G401 (cell line): ENCODE results near the gene DNAAF5. TPM values are rescaled to one million over a fixed set of nuclear protein-coding genes. Genes with fewer than 3 reads are reported as not detected.

Experiments
- DNase-seq: peaks from one replicate; pipeline ENCODE4 v3.0.0-alpha.2; 2015; ENCODE audit warnings: low spot score
- in situ Hi-C: cut with HindIII; loops from 2 replicates; pipeline ENCODE4 v1.10.0; 2016; ENCODE audit warnings: low sequenced_read_pairs, mixed read lengths
- total RNA-seq: library from RNA; depleted of rRNA; stranded (reverse); fragments of >200 nt; shearing (Covaris generic); gene quantifications from 2 replicates; pipeline ENCODE4 v1.2.3, GENCODE V29; 2014

DNAAF5 gene
- total RNA-seq, 1 experiment from 2014 or later = 63.5 TPM

DNA sequence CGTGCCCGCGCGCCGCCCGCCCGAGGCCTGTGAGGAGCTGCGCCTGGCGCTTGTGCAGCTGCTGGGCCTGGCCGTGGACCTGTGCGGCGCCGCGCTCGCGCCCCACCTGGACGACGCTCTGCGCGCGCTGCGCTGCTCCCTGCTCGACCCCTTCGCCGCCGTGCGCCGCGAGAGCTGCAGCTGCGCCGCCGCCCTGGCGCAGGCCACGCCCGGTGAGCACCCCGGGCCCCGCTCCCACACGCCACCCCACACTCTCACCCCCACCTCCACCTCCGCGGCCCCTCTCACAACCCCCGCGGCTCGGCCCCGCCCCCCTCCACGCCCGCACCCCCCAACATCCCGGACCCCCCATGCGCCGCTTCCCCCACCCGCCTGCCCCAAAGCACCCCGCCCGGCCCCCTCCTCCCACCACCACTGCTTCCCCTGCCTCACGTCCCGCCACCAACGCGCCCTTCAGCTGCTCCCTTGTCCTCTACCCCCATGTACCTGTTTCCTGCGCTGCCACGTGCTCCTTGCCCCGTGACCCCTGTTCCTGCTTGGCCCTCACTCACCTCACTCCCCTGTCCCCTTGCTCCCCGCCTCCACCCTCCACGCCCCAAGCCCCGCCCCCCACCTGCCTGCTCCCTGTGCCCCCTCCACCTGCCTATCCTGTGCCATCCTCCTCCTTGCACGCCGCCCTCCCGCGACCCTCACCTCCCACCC, 756 bp downstream of the DNAAF5 start, which contains the start of gene PRKAR1B:
TSS of gene PRKAR1B (minus strand) at position 178 of the 702 bp plus-strand sequence. CDS start 15,776 bp downstream, outside the sequence.
- DNase-seq = no peak

DNA sequence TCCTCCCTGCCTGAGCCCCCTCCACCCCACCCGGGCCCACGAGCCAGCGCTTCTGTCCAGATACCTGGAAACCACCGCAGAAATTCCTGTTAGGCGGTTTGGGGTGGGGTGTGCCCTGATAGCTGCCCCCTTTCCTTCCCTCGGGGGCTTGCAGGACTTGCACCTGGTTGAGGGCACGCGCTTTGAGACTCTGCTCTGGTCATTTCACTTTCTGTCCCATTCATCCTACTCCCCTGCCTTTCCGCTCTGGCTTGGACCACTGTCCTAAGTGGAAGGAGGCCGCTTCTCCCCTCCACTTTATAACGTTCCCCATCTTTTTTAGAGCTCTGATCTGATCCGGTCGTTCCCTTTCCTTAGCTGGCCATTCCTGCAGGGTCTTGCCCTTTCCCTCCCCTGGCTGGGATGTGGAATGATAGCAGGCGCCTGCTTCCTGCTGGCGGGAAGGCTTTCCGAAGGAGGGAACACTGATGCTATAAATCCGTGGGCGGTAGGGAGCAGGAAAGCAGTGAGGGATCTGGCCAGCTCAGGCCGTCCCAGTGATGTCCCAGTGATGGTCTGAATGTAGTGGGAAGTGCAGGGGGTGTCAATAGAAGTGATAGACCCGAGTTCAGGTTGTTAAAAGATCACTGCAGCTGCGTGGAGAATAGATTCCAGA, 1.4 kb downstream of the DNAAF5 start:
- no peak for DNase-seq
- in situ Hi-C loops = no loop called here

More for the DNA sequence above, 756 bp downstream of the DNAAF5 start, which contains the start of gene PRKAR1B:
- in situ Hi-C loops = no loop called here

DNA sequence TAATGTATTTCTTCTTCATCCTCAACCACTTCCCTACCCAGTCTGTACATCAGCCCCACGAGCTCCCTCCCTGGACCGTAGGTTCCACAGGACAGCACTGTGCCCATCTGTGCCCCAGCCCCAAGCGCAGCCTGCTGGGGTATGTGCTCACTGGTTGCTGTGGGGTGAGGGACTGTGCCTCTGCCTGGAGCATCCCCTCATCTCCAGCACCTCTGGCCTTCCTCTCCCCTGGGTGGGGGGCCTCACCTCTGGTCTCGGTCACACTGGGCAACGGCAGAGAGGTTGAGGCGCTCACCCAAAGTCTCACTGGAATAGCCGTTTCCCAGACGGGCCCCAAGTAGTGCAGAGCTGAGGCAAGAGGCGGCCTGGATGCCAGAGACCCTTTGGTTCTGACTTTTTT, 2.1 kb downstream of the DNAAF5 start:
- in situ Hi-C loops = no loop called here
- DNase-seq = no peak

DNA sequence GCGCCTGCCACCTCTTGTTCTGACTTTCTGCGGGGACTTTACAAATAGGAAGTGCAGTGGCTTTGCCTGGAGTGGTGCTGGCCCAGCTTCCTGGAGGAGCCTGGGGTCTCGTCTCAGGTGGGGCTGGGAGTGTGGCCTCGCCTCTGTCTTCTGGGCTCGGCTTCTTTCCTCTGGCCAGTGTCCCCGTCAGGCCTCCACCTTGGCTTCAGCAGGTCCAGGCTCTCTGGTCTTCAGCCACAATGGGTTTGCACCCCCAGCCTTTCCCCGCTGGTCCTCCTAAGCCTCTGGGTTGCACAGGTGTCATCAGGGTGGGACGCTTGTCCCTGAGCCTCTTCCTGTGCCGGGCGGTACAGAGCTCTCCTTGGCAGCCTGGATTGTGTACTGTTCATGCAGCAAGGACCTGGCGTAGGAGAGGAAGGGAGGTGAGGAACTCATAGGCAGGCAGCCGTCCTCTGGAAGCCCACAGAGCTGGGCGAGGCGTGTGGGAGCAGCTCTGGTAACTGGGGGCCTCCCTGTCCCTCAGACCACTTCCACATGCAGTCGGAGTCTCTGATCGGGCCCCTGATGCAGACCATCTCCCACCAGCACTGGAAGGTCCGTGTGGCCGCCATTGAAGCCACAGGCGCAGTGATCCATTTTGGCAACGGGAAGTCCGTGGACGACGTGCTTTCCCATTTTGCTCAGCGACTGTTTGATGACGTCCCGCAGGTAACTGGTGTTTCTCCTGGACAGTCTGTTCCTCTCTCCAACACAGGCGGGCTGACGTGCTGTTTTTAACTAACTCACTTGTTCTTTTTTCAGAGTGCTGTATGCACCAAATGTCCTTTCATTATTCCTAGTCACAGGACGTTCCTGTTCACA, 2.9 kb downstream of the DNAAF5 start:
- in situ Hi-C loops = no loop called here

DNA sequence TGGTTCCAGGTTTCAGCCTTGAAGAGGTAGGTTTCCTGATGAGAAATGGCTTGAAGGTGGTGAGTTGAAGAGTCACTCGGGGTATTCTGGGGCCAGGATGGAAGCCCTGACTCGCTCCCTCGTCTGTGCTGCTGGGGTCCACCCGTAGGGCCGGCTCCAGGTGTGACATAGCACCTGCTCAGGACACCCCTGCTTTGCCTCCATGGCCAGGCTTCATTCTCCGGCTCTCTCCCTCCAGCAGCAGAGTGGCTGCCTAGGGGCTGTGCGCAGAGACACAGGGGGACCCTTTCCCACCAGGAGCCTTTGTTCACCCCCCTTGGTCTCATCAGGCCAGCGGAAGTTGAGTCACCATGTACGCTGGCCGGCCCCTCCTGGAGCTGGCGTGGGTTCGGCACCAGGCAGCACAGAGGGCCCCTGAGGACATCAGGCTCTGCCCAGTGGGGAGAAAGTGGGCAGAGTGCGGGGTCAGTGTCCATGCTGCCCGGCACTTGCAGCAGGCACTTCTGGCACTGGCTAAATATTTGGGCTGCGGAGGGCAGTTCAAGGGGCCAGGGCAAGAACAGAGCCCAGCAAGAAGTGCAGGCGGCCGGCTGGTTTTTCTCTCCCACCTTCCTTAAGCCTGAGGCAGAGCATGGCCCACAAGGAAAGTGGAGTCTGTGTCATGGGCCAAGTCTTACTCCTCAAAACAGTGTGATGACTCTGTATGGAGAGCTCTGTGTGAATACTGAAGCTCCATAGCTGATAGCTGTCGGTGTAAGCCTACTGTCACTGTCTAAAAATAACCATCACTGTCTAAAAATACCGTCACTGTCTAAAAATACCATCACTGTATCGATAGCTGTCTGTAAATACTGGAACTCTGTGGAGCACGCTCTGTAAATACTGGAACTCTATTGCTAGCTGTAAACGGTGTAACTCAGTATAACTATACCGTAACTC, 4.3 kb downstream of the DNAAF5 start:
- no peak for DNase-seq
- in situ Hi-C loops = no loop called here

More for the DNA sequence above, 2.9 kb downstream of the DNAAF5 start:
- no peak for DNase-seq

DNA sequence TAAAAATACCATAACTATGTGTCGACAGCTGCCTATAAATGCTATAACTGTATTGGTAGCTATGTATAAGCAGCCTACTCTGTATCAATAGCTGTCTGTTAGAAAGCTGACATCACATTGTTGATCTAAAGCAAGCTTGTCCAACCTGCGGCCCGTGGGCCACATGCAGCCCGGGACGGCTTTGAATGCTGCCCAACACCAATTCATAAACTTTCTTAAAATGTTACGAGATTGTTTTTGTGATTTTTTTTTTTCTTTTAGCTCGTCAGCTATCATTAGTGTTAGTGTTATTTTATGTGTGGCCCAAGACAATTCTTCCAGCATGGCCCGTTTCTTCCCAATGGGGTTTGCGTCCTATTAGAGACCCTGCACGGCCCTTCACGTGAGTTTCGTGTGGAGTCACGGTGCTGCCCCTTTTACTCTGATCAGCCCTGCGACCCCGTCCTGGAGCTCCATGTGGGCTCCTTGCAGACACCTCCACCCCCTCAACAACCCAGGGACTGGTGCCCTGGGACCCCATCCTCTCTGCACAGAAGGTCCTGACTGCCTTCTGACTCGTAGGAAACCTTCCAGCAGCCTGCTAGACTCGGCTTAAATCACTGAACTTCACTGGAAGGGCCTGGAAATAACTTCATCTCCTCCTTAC, 5.1 kb downstream of the DNAAF5 start:
- in situ Hi-C loops = no loop called here
- no peak for DNase-seq

DNA sequence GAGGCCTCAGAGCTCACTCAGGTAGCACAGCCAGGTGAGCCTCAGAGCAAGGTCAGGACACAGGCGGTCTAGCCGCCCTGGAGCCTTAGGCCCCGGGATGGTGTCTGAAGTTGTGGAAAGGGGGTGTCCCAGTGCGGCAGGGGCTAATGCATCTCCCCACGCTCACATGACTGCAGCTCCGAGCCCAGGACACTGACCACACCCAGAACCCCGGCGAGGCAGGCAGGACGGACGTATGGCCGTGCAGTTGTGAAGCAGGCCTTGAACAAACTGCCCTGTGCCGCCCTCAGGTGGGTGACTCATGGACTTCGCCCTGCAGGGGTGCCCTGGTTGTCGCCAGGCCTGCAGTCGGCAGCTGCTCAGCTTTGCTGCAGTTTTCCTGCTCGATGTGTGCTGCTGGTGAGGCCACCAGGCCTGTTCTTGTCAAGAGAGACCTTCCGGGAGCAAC, 5.6 kb downstream of the DNAAF5 start:
- in situ Hi-C loops = no loop called here
- peak; percentile 75 for DNase-seq

DNA sequence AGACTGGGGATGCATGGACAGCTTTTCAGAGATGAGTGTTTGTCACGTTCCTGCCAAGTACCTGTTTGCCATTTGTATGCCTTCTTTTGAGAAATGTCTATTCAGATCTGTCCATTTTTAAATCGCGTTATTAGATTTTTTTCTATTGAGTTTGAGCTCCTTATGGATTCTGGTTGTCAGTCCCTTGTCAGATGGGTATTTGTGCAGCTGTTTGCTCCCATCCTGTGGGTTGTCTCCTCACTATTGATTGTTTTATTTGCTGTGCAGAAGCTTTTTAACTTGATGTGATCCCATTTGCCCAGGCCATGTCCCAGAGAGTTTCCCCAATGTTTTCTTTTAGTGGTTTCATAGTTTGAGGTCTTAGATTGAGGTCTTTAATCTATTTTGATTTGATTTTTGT, 6.1 kb downstream of the DNAAF5 start:
- no peak for DNase-seq

DNA sequence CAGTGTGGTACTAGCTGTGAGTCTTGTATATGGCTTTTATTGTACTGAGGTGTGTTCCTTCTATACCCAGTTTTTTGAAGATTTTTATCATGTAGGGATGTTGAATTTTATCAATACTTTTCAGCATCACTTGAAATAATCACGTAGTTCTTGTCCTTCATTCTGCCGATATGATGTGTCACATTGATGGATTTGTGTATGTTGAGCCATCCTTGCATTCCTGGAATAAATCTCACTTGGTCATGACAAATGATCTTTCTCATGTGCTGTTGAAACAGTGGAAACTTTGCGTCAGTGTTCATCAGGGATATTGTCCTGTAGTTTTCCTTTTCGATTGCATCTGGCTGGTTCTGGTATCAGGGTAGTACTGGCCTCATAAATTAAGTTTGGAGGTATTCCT, 7.7 kb downstream of the DNAAF5 start:
- no peak for DNase-seq
- in situ Hi-C loops = no loop called here

More for the DNA sequence above, 6.1 kb downstream of the DNAAF5 start:
- in situ Hi-C loops = no loop called here

DNA sequence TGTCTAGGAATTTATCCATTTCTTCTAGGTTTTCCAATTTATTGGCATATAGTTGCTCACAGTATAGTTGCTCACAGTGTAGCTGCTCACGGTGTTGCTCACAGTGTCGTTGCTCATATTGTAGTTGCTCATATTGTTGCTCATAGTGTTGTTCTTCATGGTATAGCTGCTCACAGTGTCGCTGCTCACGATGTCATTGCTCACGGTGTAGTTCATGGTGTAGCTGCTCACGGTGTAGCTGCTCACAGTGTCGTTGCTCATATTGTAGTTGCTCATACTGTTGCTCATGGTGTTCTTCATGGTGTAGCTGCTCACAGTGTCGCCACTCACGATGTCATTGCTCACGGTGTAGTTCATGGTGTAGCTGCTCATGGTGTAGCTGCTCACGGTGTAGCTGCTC, 8.3 kb downstream of the DNAAF5 start:
- in situ Hi-C loops = no loop called here
- DNase-seq = no peak

DNA sequence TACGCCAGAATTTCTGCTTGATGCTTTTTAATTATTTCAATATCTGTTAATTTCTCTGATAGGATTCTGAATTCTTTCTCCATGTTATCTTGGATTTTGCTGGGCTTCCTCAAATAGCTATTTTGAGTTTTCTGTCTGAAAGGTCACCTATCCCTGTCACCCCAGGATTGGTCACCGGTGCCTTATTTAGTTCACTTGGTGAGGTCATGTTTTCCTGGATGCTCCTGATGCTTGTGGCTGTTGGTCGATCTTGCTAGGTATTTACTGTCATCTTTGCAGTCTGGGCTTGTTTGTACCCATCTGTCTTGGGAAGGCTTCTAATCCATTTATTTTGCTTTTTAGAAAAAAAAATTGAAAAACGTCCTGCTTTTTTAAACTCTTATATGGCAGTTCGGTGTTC, 11.7 kb downstream of the DNAAF5 start:
- DNase-seq = no peak
- in situ Hi-C loops = no loop called here

DNA sequence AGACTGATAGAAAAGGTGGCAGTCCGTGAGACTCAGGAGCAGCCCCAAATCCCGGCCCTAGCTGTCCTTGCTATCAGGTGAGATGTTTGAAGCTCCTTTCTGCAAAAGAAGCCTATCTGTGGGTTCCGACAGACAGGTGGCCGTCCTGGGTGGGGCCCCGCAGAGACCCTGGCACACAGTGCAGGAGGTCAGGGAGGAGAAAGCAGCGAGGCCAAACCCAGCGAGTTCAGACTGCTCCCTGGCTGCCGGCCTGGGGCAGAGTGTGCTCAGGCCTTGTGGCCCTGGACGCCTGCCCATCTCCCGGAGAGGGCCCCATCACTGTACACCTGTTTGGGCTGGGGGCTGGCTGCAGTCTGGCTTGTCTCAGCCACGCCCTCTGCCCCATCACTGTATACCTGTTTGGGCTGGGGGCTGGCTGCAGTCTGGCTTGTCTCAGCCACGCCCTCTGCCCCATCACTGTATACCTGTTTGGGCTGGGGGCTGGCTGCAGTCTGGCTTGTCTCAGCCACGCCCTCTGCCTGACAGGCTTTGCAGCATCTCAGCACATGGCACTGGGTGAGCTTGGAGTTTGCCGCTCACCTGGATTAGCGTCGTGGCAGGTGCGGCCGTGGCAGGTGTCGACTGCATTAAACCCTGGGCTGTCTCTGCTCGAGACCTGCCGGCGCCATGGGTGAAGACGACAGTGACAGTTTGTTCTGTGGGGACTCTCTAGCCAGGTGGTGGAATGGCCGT, 12.4 kb downstream of the DNAAF5 start:
- DNase-seq = peak; percentile 90
- in situ Hi-C loops = no loop called here

DNA sequence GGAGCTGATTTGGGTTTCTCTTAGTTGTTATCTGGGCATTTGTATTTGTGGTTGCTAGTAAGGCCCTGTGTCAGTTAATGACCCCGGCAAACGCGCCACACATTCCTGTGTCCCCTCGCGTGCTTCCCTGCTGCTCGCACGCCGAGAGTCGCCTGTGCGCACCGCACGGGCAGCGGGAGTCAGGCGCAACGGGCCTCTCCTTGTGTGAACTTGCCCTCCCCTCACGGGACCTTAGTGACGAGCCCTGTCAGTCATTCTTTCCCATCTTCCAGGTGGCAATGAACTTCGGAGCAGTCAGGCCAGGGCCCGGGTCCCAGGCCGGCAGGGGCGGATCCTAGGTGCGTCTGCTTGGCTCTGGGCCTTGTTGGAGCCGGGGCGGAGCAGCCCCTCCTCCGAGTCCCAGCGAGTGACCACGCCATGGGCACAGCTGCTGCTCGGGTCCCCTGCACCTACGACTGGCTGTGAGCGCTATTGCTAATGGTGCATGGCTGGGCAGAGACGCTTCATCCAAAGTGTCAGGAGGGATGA, 13.0 kb downstream of the DNAAF5 start:
- in situ Hi-C loops = no loop called here
- no peak for DNase-seq

DNA sequence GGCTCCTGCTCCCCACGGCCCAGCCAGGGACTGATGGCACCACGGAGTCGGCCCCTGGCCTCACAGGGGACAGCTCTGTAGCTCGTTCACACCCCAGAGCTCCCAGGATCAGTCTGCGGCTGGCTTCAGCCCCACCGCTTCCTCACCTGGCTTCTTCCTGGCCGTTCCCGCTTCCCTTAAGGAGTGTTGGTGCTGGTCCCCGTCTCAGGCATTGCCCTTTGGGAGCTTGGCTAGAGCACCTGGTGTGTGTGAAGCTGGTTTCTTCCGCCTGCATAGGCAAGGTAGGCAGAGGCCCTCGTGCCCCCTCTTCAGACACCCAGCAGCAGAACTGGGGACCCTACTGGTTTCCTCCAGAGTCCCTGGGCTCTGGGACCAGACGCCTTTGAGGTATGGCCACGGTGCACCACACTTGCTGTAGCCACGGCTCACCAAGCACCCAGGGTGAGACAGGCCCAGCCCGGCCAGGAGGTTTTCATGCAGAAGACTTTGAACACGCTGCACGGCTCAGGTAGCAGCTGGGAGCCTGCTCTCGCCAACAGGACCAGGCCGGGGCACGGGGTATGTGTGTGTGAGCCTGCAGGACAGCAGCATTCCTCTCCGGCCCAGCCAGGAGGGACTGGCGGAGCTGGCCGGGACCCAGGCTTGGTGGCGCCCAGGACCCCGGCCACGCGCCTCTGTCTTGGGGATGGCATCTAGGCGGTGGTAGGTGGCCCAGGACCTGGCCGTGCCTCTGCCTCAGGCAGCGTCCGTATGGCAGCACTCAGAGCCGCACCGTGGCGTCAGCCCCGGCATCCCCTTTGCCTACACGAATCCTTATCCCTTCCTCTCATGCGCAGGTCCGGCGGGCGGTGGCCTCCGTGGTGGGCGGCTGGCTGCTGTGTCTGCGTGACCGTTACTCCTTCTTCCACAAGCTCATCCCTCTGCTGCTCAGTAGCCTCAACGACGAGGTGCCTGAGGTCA, 13.8 kb downstream of the DNAAF5 start:
- in situ Hi-C loops = no loop called here
- no peak for DNase-seq

DNA sequence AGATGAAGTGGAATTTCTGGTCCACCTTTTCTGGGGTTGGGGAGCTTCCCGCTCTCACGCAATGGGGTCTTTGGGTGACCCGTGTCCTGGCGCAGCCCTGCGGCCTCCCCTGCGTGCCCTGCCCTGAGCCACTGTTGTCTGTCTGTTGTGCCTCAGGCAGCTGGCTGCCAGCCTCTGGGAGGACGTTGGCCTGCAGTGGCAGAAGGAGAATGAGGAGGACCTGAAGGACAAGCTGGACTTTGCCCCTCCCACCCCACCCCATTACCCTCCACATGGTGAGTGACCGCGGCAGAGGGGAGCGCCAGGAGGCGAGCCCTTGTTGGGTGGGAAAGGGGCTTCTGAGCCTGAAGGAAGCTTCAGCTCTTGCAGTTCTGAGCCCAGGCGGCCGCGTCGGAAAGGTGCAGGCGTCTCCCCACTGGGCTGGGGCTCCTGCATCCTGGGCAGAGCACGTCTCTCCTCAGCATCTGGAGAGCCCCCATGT, 14.7 kb downstream of the DNAAF5 start:
- DNase-seq = no peak
- in situ Hi-C loops = no loop called here

DNA sequence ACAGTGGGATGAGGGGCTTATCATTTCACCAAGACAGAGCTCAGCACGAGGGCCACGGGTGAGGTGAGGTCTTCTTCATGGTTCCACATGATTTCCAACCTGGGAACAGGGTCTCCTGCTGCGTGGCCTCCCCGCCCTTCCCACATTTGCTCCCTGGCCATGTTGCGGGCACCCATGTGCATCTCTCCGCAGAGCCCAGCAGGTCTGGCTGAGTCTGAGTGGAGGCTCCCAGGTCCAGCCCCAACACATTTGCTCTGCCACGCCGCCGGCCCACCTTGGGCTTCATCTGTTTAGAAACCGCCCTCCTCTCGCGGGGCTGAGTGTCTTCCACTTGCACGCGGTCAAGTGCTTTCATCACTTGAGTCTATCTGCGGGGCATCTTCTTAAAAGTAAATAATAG, 15.4 kb downstream of the DNAAF5 start:
- DNase-seq = no peak
- in situ Hi-C loops = no loop called here
